OCI-M2 (cell line): ENCODE data around the gene DSPP.

ENCODE experiments used
- DNase-seq: peaks from one replicate; lab custom pipeline; 2025; ENCODE audit not compliant: unreplicated experiment; lab: John Stamatoyannopoulos, UW

Gene DSPP

DNA sequence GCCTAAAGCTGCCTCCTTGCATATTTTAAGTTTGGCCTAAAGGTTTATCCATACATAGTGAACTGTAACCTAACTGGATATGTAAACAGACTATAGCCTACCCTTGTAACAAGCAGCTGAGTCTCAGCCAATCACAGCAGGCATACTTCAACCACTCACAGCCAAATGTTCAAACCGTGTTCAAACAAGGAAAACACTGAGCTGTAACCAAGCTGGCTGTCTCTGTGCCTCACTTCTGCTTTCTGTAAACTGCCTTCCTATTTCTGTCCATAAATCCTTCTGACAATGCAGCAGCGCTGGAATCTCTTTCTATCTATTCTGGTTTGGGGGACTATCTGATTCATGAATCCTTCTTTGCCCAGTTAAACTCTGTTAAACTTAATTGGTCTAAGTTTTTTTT lies 16.4 kb downstream of the DSPP start:
- no peak for DNase-seq

DNA sequence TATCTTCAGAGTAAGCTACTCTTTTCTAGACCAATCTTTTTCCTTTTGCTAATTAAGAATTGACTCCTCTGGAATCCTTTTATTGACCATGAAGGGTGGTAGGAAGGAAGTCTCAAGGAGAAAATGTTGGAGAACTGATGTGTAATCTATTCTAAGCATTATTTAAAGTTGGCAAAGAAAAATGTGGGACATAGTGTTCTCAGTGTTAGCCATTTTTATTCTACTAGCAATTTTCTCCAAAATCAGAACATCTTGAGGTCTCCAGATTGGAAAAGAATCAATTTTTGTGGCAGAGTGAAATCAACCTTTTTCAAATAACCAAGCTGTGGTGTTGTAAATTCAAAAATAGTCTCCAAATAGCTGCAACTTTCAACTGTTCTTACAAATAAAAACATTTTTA lies 23.3 kb downstream of the DSPP start:
- DNase-seq, result no peak

DNA sequence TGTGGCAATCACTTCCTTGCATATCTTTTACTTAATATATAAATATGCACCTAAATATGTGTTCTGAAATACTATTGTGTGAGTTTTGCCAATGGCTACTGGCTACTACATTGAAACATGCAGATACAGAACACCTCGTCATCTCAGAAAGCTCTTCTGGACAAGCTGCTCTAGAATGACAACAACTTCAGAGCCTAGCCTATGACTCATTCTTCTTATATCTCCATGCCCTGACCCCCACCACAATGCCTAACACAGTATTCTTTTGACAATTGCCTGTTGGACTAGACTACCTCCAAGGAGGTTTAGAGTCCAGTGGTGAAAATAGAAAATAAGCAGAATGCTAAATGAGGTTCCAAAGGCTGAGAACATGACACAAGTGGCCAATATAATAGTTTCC lies 24.1 kb downstream of the DSPP start:
- DNase-seq, result no peak

DNA sequence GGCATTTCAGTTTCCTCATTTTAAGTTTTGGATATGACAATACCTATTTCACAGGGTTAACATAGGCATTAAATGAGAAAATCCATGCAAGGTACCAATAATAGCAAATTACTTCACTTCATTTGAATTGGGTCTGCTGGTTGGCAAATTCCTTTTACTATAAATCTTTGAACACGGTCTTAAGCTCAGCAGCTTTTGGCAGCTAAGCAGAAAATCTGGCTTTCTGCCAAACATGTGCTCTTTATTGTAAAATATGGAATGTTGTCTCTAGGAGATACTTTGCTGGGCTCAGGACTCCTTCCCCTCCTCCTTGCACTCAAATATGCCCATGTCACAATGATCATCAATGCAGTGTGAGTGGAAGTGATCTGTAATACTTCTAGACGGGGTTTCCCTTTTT lies 24.9 kb downstream of the DSPP start:
- no peak for DNase-seq

DNA sequence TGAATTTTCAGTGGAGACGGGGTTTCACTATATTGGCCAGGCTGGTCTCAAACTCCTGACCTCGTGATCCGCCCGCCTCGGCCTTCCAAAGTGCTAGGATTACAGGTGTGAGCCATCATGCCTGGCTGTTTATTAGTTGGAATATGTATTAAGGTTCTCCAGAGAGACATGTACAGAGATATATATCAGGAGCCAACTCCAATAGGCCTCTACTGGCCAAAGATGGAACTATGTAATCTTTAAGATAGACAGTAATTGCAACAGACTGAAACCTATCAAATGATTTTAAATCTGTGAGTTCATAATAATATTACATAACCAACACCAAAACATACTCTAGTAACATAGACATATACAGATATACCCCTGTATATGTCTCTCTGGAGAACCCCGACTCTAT lies 36.0 kb downstream of the DSPP start:
- DNase-seq, result no peak

DNA sequence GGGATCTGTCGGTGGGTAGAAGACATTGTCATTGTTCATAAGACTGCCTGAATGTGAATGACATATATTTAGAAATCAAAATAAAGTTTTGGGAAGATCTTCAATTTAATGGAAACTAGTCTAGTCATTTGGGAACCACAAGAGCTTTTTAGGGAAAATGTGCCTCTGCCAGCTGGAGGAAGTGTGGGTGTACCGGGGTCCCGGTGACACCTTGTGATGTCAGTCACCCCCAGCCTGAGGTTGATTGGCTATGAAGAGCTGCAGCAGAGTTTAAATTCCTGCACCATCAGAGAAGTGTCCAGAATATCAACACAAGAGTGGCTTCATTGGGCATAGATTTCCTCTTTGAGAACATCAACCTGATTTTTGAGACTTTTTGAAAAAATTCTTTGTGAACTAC lies 41.7 kb downstream of the DSPP start, which contains the start of gene DMP1:
Gene DMP1, plus strand, starts transcription at position 301 of the 400 bp plus-strand sequence. CDS start 6,213 bp downstream, outside the sequence.
- no peak for DNase-seq

DNA sequence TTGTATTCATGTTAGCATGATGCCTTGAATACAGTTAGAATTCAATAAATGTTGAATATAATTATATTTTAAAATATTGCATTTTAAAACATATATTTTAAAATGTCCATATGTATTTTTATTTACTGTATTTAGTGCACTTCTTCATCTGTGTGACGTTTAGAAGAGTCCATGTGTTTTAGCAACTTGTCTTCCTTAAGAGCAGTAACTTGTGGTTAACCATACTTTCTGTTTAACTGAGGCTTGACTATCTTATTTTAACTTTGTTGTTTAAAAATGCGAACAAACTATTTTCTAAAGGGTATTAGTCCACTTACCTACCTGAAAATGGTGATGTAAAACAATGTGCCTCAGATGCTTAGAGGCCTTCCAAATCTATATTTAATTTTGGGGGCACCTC lies 42.6 kb downstream of the DSPP start:
- DNase-seq, result no peak

DNA sequence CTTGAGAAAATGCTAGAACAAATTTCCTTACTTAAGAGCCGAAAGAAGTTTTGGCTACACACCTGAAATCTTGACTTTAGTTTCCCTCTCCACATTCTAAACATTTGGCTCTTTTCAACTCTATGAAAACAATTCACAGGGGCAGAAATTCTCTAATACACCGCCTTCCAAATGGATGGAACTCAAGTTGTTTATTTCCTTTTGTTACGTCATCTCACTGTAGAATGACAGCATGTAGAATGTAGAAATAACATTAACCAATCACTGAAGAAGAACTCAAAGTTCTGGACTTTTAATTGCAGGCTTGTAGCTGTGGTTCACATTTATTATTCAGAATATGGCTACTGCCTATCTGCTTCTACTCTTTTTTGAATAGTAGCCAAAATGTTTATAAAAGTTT lies 43.6 kb downstream of the DSPP start:
- no peak for DNase-seq

DNA sequence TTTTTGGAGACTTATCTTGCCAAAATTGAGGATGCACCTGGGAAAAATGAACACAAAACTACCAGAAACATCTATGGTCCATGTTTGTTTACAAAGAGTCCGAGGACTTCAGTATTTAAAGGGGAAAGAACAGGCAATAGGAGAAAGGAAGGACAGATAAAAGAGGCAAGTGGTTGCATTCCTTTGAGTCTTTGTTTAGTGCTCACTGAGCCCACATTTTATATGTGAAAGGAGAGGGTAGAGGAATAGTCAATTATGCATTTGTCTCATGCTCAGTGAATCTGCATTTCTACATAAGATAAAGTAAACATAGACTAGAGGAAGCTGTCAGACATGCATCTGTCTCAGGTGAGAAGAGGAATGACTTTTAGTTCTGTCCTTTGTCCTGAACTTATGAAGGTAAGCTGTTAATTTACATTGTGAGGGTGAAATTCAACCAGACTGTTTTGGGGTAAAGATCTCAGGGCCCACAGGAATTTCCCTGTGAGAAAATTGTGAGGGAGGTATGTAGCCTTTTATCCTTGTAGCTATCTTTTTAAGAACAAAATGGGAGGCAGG lies 46.2 kb downstream of the DSPP start:
- no peak for DNase-seq

DNA sequence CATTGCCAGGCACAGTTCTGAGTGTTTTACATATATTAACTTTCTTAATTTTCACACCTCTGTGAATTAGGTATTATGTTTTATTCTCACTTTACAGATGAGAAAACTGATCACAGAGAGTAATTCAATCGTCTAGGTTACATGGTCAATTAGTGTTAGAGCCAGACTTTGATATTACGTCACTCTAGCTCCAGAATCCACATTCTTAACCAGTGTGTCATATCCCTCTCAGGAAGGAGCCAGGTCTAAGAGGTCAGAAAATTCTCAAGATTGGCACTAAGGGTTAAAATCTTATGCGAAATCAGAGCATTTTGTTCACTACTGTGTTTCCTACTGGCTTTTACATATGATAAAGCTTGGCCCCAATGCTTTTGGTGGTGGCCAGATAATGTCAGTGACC lies 49.2 kb downstream of the DSPP start:
- DNase-seq, result no peak

DNA sequence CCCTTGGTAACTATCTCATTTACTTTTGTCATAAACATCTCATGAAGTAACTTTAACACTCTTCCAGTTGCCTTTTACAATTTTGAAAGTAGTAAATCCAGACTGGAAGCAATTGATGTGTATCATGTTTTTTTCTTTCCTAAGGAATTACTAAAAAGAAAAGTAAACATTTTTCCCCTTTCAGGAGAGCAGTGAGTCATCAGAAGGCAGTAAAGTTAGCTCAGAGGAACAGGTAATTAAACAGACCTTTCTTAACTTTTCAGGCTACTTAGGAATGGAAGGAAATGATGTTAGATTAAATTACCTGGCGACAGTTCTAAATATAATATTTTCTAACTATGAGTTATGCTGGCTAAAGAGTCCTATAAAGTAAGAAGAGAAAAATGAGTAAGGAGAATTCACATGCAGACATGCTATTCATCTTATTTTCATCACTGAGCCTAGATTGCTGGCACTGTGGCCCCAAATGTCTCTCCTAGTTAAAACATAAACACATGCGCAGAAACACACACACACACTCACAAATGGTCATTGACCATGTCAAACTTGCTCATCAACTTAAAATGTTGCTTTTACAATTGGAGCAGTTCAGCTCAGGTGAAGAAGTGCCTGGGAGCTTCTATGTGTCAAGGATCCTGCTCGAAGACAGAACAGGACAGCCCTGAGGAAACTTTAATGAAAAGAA lies 51.1 kb downstream of the DSPP start:
- no peak for DNase-seq

DNA sequence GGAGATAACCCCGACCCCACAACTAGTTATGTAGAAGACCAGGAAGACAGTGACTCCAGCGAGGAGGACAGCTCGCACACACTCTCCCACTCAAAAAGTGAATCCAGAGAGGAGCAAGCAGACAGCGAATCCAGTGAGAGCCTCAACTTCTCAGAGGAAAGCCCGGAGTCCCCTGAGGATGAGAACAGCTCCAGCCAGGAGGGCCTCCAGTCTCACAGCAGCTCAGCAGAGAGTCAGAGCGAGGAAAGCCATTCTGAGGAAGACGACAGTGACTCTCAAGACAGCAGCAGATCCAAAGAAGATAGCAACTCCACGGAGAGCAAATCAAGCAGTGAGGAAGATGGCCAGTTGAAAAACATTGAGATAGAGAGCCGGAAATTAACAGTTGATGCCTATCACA lies 54.5 kb downstream of the DSPP start:
- no peak for DNase-seq
